Neural cell (in vitro differentiated cells): Measurements from ENCODE around the gene FSCN2. TPM values are rescaled to one million over a fixed set of nuclear protein-coding genes. Genes with fewer than 3 reads are reported as not detected.

ENCODE experiments used
- H2AFZ ChIP-seq: fragments of 200-600, 300-800 bp; sonication (generic), shearing (Covaris generic); 2 replicates; pipeline ENCODE4 v1.6.0; 2014; ENCODE audit warnings: low read depth, mild to moderate bottlenecking, antibody characterized with exemption, low read length, moderate library complexity
- H3F3A ChIP-seq: fragments of 200-600 bp; shearing (Covaris generic); 2 replicates; pipeline ENCODE4 v1.6.1; 2016; ENCODE audit warnings: mild to moderate bottlenecking, moderate library complexity, mixed read lengths, antibody characterized with exemption, low read length; ENCODE audit not compliant: insufficient read depth, poor library complexity, severe bottlenecking
- H3K27ac ChIP-seq: fragments of 200-600, 300-800 bp; sonication (generic), shearing (Covaris generic); 2 replicates; pipeline ENCODE4 v1.5.1; 2014; ENCODE audit warnings: mild to moderate bottlenecking, low read length, moderate library complexity
- H3K27me3 ChIP-seq: fragments of 300-800, 200-600 bp; sonication (generic), shearing (Covaris generic); 2 replicates; pipeline ENCODE4 v1.6.0; 2014; ENCODE audit warnings: mild to moderate bottlenecking, low read depth, low read length, moderate library complexity; ENCODE audit not compliant: insufficient read depth
- H3K36me3 ChIP-seq: fragments of 300-800, 200-600 bp; sonication (generic), shearing (Covaris generic); 2 replicates; pipeline ENCODE4 v1.5.1; 2014; ENCODE audit warnings: mild to moderate bottlenecking, antibody characterized with exemption, low read length, moderate library complexity; ENCODE audit not compliant: insufficient read depth
- H3K4me2 ChIP-seq: fragments of 300-800, 200-600 bp; sonication (generic), shearing (Covaris generic); 2 replicates; pipeline ENCODE4 v1.6.0; 2014; ENCODE audit warnings: mild to moderate bottlenecking, low read length
- H3K4me3 ChIP-seq: fragments of 300-800, 200-600 bp; sonication (generic), shearing (Covaris generic); 2 replicates; pipeline ENCODE4 v1.5.1; 2014; ENCODE audit warnings: mild to moderate bottlenecking, low read length, moderate library complexity
- H3K79me2 ChIP-seq: fragments of 200-600 bp; shearing (Covaris generic); replicated peaks from 2 replicates; pipeline ENCODE4 v1.6.0; 2014; ENCODE audit warnings: mild to moderate bottlenecking, low read length, moderate library complexity; ENCODE audit not compliant: insufficient read depth
- H3K9ac ChIP-seq: fragments of 300-800, 200-600 bp; sonication (generic), shearing (Covaris generic); 2 replicates; pipeline ENCODE4 v1.6.1; 2016; ENCODE audit warnings: mild to moderate bottlenecking, low read length, mixed read lengths
- H3K9me2 ChIP-seq: fragments of 200-600 bp; shearing (Covaris generic); 2 replicates; pipeline ENCODE4 v1.6.1; 2016; ENCODE audit warnings: mild to moderate bottlenecking, low read length, mixed read lengths; ENCODE audit not compliant: insufficient read depth
- H3K9me3 ChIP-seq: fragments of 200-600, 300-800 bp; sonication (generic), shearing (Covaris generic); 2 replicates; pipeline ENCODE4 v1.6.1; 2016; ENCODE audit warnings: mild to moderate bottlenecking, mixed run types, low read length, moderate library complexity, mixed read lengths
- H4K20me1 ChIP-seq: fragments of 200-600 bp; shearing (Covaris generic); 2 replicates; pipeline ENCODE4 v1.6.1; 2016; ENCODE audit warnings: mild to moderate bottlenecking, mixed run types; ENCODE audit not compliant: insufficient read depth
- CTCF ChIP-seq: fragments of 450-650 bp; IDR thresholded peaks from 2 replicates; pipeline ENCODE4 v1.5.1; 2014; ENCODE audit warnings: antibody characterized with exemption, mild to moderate bottlenecking, moderate library complexity; ENCODE audit not compliant: poor library complexity, severe bottlenecking
- EP300 ChIP-seq: fragments of 450-650 bp; conservative IDR thresholded peaks from 2 replicates; pipeline ENCODE4 v1.6.1; 2014; ENCODE audit warnings: antibody characterized with exemption, mild to moderate bottlenecking, moderate library complexity; ENCODE audit not compliant: poor library complexity, severe bottlenecking
- EZH2 ChIP-seq: fragments of 200-600, 300-800 bp; shearing (Covaris generic), sonication (generic); IDR thresholded peaks from 2 replicates; pipeline ENCODE4 v1.6.1; 2014; ENCODE audit warnings: antibody characterized with exemption, low read length, borderline replicate concordance, mild to moderate bottlenecking; ENCODE audit not compliant: insufficient read depth, poor library complexity, severe bottlenecking
- MXI1 ChIP-seq: fragments of 450-650 bp; conservative IDR thresholded peaks from 2 replicates; pipeline ENCODE4 v1.6.1; 2014; ENCODE audit warnings: antibody characterized with exemption, mild to moderate bottlenecking; ENCODE audit not compliant: poor library complexity, severe bottlenecking
- POLR2AphosphoS5 ChIP-seq: IDR thresholded peaks from 2 replicates; pipeline ENCODE4 v1.6.1; 2012
- RAD21 ChIP-seq: fragments of 450-650 bp; conservative IDR thresholded peaks from 2 replicates; pipeline ENCODE4 v1.6.1; 2014; ENCODE audit warnings: antibody characterized with exemption, mild to moderate bottlenecking, moderate library complexity
- SMC3 ChIP-seq: fragments of 450-650 bp; conservative IDR thresholded peaks from 2 replicates; pipeline ENCODE4 v1.6.1; 2014; ENCODE audit warnings: antibody characterized with exemption, mild to moderate bottlenecking, moderate library complexity; ENCODE audit not compliant: poor library complexity
- TAF1 ChIP-seq: IDR thresholded peaks from 2 replicates; pipeline ENCODE4 v1.6.1; 2012; ENCODE audit warnings: low read depth
- polyA plus RNA-seq: library from polyadenylated mRNA; depleted of rRNA; stranded (reverse); fragments of >200 nt; gene quantifications from 2 replicates; pipeline ENCODE4 v1.2.3, GENCODE V29; 2014
- TF ChIP-seq, protein P1 (sequence below): IDR thresholded peaks from 2 replicates; pipeline ENCODE4 v1.6.1; 2012; ENCODE audit warnings: borderline replicate concordance

Gene FSCN2
- polyA plus RNA-seq, 1 donor from 2014 or later: 4.8 TPM

GRCh38 chr17:81489012-81489997 is 38.9 kb upstream of the FSCN2 start:
- Histone ChIP-seq H3K9me2 (no peaks in the 10 kb centered on the region), H3F3A (no peaks in the 10 kb centered on the region), H3K27ac (peak overlapping the region; percentile 70), H2AFZ (peak overlapping the region; percentile 36), H3K4me2 (peak overlapping the region; percentile 69), H3K4me3 (peak overlapping the region; percentile 50), H3K27me3 (no peaks in the 10 kb centered on the region), H3K79me2 (peaks cover 17% of the 10 kb centered on the region), H3K9ac (peak overlapping the region; percentile 65), H3K36me3 (no peaks in the 10 kb centered on the region), H3K9me3 (no peaks in the 10 kb centered on the region), H4K20me1 (no peaks in the 10 kb centered on the region)
- TF ChIP-seq, protein P1, sequence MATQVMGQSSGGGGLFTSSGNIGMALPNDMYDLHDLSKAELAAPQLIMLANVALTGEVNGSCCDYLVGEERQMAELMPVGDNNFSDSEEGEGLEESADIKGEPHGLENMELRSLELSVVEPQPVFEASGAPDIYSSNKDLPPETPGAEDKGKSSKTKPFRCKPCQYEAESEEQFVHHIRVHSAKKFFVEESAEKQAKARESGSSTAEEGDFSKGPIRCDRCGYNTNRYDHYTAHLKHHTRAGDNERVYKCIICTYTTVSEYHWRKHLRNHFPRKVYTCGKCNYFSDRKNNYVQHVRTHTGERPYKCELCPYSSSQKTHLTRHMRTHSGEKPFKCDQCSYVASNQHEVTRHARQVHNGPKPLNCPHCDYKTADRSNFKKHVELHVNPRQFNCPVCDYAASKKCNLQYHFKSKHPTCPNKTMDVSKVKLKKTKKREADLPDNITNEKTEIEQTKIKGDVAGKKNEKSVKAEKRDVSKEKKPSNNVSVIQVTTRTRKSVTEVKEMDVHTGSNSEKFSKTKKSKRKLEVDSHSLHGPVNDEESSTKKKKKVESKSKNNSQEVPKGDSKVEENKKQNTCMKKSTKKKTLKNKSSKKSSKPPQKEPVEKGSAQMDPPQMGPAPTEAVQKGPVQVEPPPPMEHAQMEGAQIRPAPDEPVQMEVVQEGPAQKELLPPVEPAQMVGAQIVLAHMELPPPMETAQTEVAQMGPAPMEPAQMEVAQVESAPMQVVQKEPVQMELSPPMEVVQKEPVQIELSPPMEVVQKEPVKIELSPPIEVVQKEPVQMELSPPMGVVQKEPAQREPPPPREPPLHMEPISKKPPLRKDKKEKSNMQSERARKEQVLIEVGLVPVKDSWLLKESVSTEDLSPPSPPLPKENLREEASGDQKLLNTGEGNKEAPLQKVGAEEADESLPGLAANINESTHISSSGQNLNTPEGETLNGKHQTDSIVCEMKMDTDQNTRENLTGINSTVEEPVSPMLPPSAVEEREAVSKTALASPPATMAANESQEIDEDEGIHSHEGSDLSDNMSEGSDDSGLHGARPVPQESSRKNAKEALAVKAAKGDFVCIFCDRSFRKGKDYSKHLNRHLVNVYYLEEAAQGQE: peak; percentile 67
- TF ChIP-seq POLR2AphosphoS5 (peak; percentile 66), RAD21 (peak; percentile 21), CTCF (no peak), EP300 (no peak), SMC3 (peak; percentile 16), EZH2 (no peak), TAF1 (peak; percentile 55), MXI1 (no peak)

- no peaks in the 10 kb centered on the region for H3F3A ChIP-seq
- H3K27ac ChIP-seq: peak overlapping the region; percentile 70
- no peaks in the 10 kb centered on the region for H3K27me3 ChIP-seq
- H4K20me1 ChIP-seq: no peaks in the 10 kb centered on the region
- H3K36me3 ChIP-seq: no peaks in the 10 kb centered on the region
- H3K9me3 ChIP-seq: no peaks in the 10 kb centered on the region
- peak overlapping the region; percentile 65 for H3K9ac ChIP-seq
- peak overlapping the region; percentile 36 for H2AFZ ChIP-seq
- H3K4me3 ChIP-seq: peak overlapping the region; percentile 50
- no peak for TF ChIP-seq POLR2AphosphoS5
- no peak for TF ChIP-seq CTCF
- TF ChIP-seq, protein P1: no peak
- TF ChIP-seq RAD21: no peak
- TF ChIP-seq MXI1: no peak
- no peak for TF ChIP-seq EP300
- TF ChIP-seq EZH2: no peak
- no peak for TF ChIP-seq TAF1
- TF ChIP-seq SMC3: no peak
- H3K79me2 ChIP-seq: peaks cover 14% of the 10 kb centered on the region
- peak overlapping the region; percentile 69 for H3K4me2 ChIP-seq
- H3K9me2 ChIP-seq: no peaks in the 10 kb centered on the region
Measured at GRCh38 chr17:81489998-81490992, 37.9 kb upstream of the FSCN2 start.
